Stimulated activated CD4-positive, alpha-beta T cell treated with anti-CD3 and anti-CD28 coated beads, TNF-alpha, amount 100 ng/mL, for 1 hour (primary cell): ENCODE measurements around the gene TRAPPC8.
"Not testable (repeated sequence)": the region's sequence is repeated elsewhere in the genome, so short reads cannot be mapped to it uniquely, and the experiment has no call there.

Source experiments
- DNase-seq, 3 donors: peaks; one replicate each; pipeline ENCODE4 v3.0.0-alpha.2; 2020; ENCODE audit warnings: low read depth in 3 of 3, low spot score in 1 of 3

The TRAPPC8 gene, protein sequence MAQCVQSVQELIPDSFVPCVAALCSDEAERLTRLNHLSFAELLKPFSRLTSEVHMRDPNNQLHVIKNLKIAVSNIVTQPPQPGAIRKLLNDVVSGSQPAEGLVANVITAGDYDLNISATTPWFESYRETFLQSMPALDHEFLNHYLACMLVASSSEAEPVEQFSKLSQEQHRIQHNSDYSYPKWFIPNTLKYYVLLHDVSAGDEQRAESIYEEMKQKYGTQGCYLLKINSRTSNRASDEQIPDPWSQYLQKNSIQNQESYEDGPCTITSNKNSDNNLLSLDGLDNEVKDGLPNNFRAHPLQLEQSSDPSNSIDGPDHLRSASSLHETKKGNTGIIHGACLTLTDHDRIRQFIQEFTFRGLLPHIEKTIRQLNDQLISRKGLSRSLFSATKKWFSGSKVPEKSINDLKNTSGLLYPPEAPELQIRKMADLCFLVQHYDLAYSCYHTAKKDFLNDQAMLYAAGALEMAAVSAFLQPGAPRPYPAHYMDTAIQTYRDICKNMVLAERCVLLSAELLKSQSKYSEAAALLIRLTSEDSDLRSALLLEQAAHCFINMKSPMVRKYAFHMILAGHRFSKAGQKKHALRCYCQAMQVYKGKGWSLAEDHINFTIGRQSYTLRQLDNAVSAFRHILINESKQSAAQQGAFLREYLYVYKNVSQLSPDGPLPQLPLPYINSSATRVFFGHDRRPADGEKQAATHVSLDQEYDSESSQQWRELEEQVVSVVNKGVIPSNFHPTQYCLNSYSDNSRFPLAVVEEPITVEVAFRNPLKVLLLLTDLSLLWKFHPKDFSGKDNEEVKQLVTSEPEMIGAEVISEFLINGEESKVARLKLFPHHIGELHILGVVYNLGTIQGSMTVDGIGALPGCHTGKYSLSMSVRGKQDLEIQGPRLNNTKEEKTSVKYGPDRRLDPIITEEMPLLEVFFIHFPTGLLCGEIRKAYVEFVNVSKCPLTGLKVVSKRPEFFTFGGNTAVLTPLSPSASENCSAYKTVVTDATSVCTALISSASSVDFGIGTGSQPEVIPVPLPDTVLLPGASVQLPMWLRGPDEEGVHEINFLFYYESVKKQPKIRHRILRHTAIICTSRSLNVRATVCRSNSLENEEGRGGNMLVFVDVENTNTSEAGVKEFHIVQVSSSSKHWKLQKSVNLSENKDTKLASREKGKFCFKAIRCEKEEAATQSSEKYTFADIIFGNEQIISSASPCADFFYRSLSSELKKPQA (N-terminal part only)

DNA sequence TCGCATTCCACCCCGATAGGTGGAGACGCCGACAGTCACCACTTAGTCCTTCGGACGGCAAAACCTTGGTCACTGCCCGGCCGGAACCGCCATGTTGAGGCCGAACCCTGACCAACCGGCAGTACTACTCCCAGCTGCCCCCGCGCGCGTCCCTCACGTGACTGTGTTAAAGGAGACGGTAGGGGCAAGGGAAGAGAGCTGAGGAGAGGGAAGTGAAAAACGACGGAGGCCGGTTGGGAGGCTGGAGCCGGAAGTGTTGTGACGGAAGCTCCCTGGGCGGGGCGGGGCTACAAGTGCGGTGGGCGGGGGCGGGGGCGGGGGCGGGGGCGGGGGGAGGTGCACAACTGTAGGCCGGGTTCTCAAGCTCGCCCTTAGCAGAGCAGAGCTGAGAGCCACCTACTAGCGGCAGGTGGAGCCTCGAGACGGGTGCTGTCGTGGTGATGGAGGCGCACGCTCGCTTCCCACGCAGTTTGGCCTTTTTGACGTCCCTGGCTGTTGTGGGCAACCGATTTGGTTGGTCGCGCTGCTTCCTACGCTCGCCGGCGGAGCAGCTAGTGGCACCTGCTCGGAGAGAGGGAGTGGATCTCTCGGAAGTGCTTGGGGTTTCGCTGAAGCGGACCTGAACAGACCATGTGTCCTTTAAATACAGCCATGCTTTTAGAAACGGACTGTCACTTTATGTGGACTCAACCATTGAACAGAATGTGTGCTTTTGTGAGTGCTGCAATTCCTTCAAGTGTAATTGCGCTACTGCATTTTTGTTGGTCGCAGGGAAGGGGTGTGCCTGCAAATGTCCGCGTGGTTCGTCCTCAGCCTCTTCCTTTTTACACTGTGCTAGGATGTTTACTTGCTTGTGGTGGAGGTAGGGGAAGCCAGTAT, at the start of gene TRAPPC8:
TSS of gene TRAPPC8 (minus strand) at position 130 of the 879 bp plus-strand sequence. CDS start 364 bp downstream, outside the sequence.
- DNase-seq = peak; percentile 74 to 78 (median 77)

GRCh38 chr18:31990823-31991222, 47.9 kb upstream of the TRAPPC8 start:
- no peak for DNase-seq

DNA sequence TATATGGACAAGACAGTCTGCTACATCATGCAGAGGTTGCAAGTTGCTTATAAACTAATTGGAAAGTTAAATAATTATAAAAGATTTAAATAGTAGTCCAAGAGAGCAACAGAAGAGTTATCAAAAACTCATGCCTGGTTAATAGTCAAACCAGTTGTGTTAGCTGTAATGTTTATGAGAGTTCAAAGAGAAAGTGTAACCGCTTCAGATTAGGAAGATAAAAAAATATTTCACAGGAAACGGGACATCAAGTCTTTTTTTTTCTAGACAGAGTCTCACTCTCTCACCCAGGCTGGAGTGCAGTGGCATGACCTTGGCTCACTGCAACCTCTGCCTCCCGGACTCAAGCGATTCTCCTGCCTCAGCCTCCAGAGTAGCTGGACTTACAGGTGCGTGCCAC, 41.0 kb upstream of the TRAPPC8 start:
- DNase-seq = no peak

GRCh38 chr18:31983020-31983419, 40.1 kb upstream of the TRAPPC8 start:
- DNase-seq = no peak

GRCh38 chr18:31980863-31981262, 37.9 kb upstream of the TRAPPC8 start:
- no peak for DNase-seq

DNA sequence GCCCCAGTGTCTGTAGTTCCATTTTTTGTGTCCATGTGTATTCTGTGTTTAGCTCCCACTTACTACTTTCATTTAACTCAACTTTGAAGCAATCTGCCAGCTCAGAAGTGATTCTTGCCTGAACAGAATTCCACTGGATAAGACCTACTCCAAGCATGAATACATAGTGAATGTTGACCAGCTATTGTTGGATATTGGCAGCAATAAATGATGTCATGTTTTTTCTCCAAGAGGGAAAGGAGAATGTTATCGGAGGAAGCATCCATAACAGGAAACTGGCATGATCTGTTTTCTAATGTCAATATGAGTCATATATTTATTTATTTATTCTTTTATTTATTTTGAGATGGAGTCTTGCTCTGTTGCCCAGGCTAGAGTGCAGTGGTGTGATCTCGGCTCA, 36.8 kb upstream of the TRAPPC8 start:
- DNase-seq = no peak

DNA sequence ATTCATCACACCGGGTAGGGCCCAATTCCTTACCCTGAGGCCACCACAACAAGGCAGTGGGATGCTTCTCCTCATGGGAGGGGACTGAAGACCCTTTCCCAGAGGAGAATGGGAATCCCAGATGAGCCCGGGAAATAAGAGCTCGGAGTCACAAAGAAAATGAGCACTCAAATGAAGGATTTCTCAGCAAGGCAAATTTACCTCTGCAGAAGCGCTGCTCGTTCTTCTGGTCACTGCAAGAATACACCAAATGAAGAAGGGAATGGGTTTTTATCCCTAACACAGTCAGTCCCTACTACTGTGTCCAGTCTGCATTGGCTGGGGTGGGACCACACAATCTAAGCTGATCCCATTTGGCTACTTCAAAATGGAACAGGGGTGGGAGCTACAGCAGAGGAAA, 35.7 kb upstream of the TRAPPC8 start:
- DNase-seq = no peak

DNA sequence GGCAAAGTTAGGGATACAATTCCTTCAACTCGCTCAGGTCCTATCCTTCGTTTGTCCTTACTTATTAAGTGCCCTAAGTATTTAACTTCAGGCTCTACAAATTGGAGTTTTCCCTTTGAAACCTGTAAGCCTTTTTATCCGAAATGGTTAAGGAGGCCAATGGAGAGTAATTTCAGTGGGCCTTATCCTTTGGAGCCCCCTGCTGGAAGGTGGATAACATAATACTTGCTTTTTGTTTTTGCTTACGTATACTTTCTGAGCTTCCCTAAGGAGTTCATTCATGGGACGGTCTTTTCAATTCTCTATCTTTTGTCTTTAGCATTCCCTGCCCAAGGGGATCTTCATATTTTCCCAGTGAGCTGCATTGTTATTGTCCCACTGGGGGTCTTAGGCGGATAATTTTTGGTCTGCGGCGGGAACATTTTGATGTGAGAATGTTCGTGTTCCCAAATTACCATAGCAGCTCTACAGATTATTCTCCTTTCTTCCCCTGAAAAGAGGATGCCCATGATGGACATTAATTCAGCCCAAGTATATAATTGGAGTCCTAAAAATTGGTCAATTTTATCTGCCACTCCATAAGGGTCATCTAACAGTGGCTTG, 34.4 kb upstream of the TRAPPC8 start:
- no peak for DNase-seq

DNA sequence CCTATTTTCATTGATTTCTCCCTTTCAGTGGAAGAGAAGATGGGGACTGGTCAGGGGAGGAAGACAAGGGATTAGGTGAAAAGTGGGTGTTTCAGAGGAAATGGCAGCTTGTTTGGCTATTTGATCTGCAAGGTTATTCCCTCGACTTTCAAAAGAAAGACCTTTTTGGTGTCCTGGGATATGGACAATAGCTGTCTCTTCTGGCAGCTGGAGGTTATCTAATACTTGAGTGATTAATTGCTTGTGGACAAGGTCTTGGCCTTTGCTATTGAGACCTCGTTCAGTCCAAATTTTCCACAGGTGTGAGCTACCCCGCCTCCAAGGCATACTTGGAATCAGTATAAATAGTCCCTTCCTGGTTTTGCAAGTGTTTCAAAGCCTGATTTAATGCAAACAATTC, 33.3 kb upstream of the TRAPPC8 start:
- DNase-seq = no peak

GRCh38 chr18:31973929-31974546, 31.1 kb upstream of the TRAPPC8 start:
- no peak for DNase-seq

DNA sequence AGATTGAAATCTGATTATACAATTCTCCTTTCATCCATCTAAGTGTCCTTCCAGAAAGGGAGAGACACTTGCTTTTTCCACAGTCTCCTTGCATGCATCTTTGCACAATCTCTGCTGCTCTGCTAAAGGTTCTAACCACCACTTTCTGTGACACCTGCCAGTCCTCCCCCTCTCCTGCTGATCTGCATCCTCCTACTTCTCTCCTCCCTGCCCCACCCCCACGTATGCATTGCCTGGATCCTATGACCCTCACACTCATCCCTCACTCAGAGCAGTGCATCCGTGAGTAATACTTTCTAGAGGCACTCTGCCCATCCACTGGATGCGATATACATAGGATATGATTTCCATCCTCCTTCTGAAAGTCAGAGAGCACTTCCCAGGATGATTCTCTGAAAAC, 27.7 kb upstream of the TRAPPC8 start:
- no peak for DNase-seq

GRCh38 chr18:31965316-31965970, 22.5 kb upstream of the TRAPPC8 start:
- DNase-seq = no peak

- no peak for DNase-seq
Measured at GRCh38 chr18:31957728-31958127, 14.8 kb upstream of the TRAPPC8 start.

GRCh38 chr18:31954349-31954748, 11.4 kb upstream of the TRAPPC8 start:
- DNase-seq = no peak

DNA sequence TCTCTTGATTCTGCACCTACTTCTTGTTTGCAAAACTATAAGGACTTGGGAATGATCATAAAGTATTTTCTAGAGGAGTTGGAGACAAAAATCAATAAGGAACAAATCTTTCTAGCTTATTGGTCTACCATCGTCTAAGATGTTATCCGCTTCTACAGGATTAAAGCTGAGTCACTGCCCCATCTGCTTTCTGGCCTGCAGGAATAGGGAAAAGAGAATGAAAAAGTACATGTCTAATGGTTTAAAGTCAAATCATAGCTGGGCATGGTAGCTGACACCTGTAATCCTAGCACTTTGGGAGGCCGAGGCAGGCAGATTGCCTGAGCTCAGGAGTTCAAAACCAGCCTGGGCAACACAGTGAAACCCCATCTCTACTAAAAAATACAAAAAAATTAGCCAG, 10.8 kb upstream of the TRAPPC8 start:
- not testable (repeated sequence) for DNase-seq

GRCh38 chr18:31952223-31952622, 9.3 kb upstream of the TRAPPC8 start:
- no peak for DNase-seq

DNA sequence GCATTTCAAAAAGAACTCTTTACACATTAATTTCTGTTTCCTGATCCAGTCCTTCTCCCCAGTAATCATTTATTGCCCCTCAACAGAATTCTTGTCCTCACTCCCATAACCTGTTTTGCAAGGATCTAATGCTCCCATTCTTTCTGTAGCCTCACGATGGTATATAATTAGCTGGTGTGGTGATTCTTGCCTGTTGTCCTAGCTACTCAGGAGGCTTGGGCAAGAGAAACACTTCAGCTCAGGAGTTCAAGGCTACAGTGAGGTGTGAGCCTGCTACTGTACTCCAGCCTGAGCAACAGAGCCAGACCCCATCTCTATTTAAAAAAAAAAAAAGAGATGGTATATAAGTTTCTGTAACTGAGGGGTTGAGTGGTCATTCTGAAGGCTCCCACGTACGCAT, 7.7 kb upstream of the TRAPPC8 start:
- DNase-seq = no peak

DNA sequence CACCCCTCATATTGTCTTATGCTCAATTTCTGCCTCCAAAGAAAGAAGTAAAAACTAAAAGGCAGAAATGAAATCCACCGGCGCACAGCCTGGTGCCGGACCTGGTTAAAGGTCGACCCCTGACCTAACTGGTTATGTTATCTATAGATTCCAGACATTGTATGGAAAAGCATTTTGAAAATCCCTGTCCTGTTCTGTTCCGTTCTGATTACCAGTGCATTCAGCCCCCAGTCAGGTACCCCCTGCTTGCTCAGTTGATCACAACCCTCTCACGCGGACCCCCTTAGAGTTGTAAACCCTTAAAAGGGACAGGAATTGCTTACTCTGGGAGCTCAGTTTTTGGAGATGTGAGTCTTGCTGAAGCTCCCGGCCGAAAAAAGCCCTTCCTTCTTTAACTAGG, 5.4 kb upstream of the TRAPPC8 start:
- DNase-seq = not testable (repeated sequence)
